ENCODE data around the gene PLCH1.

DNA sequence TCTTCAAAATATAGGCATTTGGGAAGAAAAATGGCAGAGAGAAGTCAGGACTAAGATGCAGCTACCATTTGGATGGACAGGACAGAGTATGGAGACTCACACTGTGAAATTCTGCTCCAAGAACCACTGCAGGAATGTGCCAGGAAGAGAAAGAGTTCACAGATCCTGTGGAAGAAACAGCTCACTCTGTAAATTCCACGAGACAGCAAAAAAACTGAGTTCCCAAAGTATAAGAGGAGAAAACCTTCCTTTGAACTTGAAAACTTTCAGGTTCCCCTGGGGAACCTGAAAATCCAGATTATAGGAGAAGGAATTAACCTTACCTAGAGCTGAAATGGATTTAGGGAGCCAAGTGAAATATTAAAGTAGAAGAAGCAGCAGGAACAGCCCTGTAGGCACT lies 137.1 kb downstream of the PLCH1 start:
- TF ChIP-seq, protein P1, sequence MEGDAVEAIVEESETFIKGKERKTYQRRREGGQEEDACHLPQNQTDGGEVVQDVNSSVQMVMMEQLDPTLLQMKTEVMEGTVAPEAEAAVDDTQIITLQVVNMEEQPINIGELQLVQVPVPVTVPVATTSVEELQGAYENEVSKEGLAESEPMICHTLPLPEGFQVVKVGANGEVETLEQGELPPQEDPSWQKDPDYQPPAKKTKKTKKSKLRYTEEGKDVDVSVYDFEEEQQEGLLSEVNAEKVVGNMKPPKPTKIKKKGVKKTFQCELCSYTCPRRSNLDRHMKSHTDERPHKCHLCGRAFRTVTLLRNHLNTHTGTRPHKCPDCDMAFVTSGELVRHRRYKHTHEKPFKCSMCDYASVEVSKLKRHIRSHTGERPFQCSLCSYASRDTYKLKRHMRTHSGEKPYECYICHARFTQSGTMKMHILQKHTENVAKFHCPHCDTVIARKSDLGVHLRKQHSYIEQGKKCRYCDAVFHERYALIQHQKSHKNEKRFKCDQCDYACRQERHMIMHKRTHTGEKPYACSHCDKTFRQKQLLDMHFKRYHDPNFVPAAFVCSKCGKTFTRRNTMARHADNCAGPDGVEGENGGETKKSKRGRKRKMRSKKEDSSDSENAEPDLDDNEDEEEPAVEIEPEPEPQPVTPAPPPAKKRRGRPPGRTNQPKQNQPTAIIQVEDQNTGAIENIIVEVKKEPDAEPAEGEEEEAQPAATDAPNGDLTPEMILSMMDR (IDR thresholded peaks at IDR 0.05): no peak
- no peak for TF ChIP-seq POLR2A (IDR thresholded peaks at IDR 0.05)

Measured in right lobe of liver (tissue), 4 donors.